Activated naive CD8-positive, alpha-beta T cell treated with anti-CD3 and anti-CD28 coated beads, Interleukin-2, amount 50 U/mL, for 24 hours (primary cell): ENCODE measurements around the gene TAF10.
A peak's percentile ranks its signal among the peaks of the same experiment; 100 is the strongest.

ENCODE experiments used
- ATAC-seq: fragments of 150-1000 bp; cut with Tn5 transposase; one replicate; pipeline ENCODE4 v1.10.0; 2021
- DNase-seq: peaks from one replicate; pipeline ENCODE4 v3.0.0; 2021
- H3K27ac Mint-ChIP-seq: one replicate; pipeline ENCODE4 v1.8.0; 2021; ENCODE audit warnings: mild to moderate bottlenecking, mixed read lengths
- H3K27me3 Mint-ChIP-seq: one replicate; pipeline ENCODE4 v1.8.0; 2021; ENCODE audit warnings: mixed read lengths
- H3K36me3 Mint-ChIP-seq: one replicate; pipeline ENCODE4 v1.8.0; 2021; ENCODE audit warnings: low read depth, mixed read lengths
- H3K4me1 Mint-ChIP-seq: one replicate; pipeline ENCODE4 v1.8.0; 2021; ENCODE audit warnings: mixed read lengths
- H3K4me3 Mint-ChIP-seq: one replicate; pipeline ENCODE4 v1.8.0; 2021; ENCODE audit warnings: mild to moderate bottlenecking, moderate library complexity, mixed read lengths
- H3K9me3 Mint-ChIP-seq: one replicate; pipeline ENCODE4 v1.8.0; 2021; ENCODE audit warnings: mixed read lengths

The TAF10 gene

DNA sequence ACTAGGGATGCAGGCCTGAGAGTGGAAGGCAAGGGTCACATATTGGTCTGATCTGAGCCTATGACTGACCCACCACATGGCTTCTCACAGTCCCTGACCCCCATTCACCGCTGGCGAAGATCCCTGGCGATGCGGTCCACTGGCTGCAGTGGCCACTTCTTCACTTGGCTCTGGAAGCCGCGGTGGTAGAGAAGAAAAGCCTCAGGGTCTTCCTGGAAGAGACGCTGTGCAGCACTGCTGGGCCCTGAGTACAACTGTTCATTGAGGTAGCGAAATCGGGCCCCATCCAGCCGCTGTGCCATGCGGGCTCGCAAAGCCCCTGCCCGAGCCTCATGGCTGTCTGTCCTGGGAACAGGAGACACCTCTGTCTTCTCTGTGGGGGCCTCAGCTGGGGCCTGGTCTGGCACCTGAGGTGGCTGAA, 11.0 kb downstream of the TAF10 start:
- H3K27ac Mint-ChIP-seq = no peak overlapping the region

DNA sequence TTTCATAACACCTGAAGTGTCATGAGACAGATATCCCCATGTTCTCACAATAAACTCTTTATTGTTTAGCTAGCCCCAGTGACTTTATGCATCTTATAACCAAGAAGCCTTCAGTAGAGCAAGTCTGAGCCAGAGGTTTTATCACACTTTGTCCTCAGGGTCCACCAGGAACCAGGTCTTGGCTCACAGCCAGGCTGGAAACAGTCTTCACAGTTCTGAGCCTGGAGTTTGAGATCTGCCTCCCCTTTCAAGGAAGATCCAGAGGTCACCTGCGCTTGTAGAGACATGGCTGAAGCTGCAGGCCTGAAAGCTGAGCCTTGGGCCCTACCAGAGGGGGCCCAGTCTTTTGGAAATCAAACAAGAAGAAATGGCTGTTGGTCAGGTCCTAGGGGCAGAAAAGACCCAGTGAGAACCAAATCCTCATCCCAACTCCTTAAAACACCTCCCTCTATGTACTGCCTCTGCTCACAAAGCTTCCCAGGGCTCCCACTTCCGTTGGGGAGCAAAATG, 12.1 kb downstream of the TAF10 start:
- Mint-ChIP-seq H3K4me3 (no peak overlapping the region), H3K27me3 (no peaks in the 10 kb centered on the region), H3K36me3 (peaks cover 39% of the 10 kb centered on the region), H3K4me1 (peaks cover 14% of the 10 kb centered on the region), H3K9me3 (no peaks in the 10 kb centered on the region), H3K27ac (no peak overlapping the region)
- ATAC-seq = no peak
- no peak for DNase-seq

More for the DNA sequence above, 11.0 kb downstream of the TAF10 start:
- peaks cover 30% of the 10 kb centered on the region for H3K36me3 Mint-ChIP-seq
- no peak overlapping the region for H3K4me3 Mint-ChIP-seq
- ATAC-seq = no peak
- peaks cover 14% of the 10 kb centered on the region for H3K4me1 Mint-ChIP-seq
- H3K9me3 Mint-ChIP-seq = no peaks in the 10 kb centered on the region
- no peaks in the 10 kb centered on the region for H3K27me3 Mint-ChIP-seq
- no peak for DNase-seq

DNA sequence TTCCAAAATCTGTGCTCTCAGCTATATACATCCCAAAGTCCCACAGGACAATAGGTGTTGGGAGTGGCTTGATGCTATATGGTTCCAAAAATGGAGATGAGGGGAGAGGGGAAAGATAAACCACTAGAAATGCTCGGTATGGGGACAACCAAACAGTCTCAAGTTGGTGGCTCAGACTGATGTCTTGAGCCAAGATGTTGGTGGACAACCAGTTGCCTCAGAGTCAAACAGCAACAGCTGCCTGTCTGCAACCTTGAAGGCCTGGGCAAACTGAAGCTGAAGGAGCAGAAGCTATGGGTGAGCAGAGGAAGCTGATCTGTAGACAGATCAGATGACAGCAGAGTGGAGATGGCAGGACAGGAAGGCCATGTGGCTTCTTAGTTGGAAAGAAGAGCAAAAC, 12.6 kb downstream of the TAF10 start:
- peaks cover 17% of the 10 kb centered on the region for H3K4me1 Mint-ChIP-seq
- DNase-seq (no peak), ATAC-seq (no peak)
- peak overlapping the region; percentile 48 for H3K27ac Mint-ChIP-seq
- H3K27me3 Mint-ChIP-seq = no peaks in the 10 kb centered on the region
- no peak overlapping the region for H3K4me3 Mint-ChIP-seq
- no peaks in the 10 kb centered on the region for H3K9me3 Mint-ChIP-seq
- H3K36me3 Mint-ChIP-seq = peaks cover 43% of the 10 kb centered on the region

DNA sequence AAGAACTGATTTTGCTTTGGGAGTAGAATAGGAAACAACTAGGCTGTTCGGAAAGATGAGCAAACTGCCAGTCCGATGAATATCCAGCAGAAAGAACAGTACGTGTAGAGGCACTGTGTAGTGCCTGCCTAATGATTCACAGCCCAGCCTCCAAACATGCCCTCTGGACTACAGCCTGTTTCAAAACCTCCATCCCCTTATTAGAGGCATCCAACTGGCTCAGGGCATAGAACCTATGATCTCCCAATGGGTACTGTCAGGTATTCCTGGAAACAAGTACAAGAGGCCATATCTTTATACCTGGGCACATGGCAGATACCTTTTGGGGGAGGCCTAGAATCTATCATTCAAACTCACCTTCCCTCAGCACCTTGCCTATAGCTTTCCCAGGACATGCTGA, 13.5 kb downstream of the TAF10 start:
- H3K4me1 Mint-ChIP-seq = peaks cover 21% of the 10 kb centered on the region
- ATAC-seq = no peak
- H3K27ac Mint-ChIP-seq = no peak overlapping the region
- H3K36me3 Mint-ChIP-seq = peaks cover 51% of the 10 kb centered on the region
- no peaks in the 10 kb centered on the region for H3K9me3 Mint-ChIP-seq
- H3K27me3 Mint-ChIP-seq = no peaks in the 10 kb centered on the region
- no peak overlapping the region for H3K4me3 Mint-ChIP-seq
- no peak for DNase-seq

DNA sequence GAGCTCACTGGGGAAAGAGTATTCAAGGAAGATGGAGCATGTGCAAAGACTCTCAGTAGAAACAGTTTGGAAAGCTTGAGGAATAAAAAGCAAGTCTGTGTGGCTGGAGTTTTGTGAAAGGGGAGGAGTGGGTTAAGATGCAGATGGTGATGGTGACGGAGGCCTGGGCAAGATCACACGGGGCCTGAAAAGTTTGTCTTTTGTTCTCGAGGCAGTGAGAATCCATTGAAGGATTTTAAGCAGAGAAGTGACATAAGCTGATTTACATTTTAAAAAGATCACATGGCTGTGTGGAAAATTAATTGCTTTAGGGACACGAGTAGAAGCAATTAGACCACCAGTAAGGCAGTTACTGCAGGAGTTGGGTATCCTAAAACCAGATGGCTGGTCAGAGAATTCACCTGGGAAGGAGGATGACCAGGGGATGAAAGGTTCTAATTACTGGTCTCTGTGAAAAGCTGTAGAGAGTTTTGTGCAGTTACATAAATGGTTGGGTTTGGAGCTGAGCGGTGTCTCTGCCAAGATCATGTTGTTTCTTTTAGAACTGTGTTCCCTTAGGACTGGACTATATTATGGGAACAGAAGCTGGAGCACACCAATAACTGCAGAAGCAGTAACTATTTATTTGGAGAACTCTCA, 15.7 kb downstream of the TAF10 start:
- Mint-ChIP-seq H3K9me3 (no peaks in the 10 kb centered on the region), H3K4me3 (no peak overlapping the region), H3K27ac (no peak overlapping the region), H3K4me1 (peaks cover 13% of the 10 kb centered on the region), H3K36me3 (peaks cover 61% of the 10 kb centered on the region), H3K27me3 (no peaks in the 10 kb centered on the region)
- ATAC-seq (no peak), DNase-seq (no peak)

DNA sequence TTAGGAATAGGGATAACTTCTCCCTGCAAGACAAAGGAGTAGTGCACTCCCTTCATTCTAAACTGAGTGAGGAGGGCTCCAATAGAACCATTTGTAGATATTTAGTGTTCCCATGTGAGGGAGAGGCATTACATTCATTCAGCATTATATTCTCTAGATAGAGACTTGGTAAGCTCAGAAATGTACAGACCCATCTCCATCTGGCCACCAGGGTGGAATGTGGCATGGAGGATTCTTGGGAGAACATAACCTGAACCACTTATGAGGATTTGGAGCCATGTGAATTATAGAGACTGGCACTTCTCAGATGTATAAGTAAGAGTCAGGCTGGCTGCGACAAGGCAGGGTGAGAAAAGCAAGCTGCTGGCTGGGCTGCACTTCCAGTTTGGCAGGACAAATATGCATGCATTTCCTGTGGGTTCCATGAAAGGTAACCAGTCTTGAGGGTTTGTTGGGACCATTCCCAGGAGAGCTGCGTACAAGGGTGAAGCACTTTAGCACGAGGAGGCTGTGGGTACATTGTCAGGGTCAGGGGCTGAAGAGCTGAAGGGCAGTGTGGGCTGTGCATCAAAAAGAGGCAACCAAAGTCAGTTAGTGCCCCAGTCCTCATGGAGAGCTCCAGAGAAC, 17.8 kb downstream of the TAF10 start:
- no peak overlapping the region for H3K4me3 Mint-ChIP-seq
- no peak overlapping the region for H3K27ac Mint-ChIP-seq
- no peaks in the 10 kb centered on the region for H3K27me3 Mint-ChIP-seq
- no peaks in the 10 kb centered on the region for H3K9me3 Mint-ChIP-seq
- no peak for ATAC-seq
- H3K36me3 Mint-ChIP-seq = peaks cover 60% of the 10 kb centered on the region
- DNase-seq = no peak
- peaks cover 11% of the 10 kb centered on the region for H3K4me1 Mint-ChIP-seq

DNA sequence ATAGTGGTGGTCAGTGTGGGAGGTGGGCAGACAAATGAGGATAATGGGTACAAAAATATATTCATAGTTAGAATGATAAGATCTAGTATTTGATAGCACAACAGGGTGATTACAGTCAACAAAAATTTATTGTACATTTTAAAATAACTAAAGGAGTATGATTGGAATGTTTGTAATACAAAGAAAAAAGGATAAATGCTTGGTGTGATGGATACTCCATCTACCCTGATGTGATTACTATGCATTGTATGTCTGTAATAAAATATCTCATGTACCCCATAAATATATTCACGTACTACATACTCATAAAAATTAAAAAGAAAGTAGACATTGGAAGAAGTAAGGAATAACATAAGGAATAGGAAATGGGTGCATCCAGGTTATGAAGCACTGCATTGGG, 24.0 kb downstream of the TAF10 start:
- DNase-seq = no peak
- peaks cover 21% of the 10 kb centered on the region for H3K9me3 Mint-ChIP-seq
- no peaks in the 10 kb centered on the region for H3K27me3 Mint-ChIP-seq
- H3K4me1 Mint-ChIP-seq = no peaks in the 10 kb centered on the region
- no peak overlapping the region for H3K27ac Mint-ChIP-seq
- H3K4me3 Mint-ChIP-seq = no peak overlapping the region
- no peak for ATAC-seq
- peaks cover 45% of the 10 kb centered on the region for H3K36me3 Mint-ChIP-seq

DNA sequence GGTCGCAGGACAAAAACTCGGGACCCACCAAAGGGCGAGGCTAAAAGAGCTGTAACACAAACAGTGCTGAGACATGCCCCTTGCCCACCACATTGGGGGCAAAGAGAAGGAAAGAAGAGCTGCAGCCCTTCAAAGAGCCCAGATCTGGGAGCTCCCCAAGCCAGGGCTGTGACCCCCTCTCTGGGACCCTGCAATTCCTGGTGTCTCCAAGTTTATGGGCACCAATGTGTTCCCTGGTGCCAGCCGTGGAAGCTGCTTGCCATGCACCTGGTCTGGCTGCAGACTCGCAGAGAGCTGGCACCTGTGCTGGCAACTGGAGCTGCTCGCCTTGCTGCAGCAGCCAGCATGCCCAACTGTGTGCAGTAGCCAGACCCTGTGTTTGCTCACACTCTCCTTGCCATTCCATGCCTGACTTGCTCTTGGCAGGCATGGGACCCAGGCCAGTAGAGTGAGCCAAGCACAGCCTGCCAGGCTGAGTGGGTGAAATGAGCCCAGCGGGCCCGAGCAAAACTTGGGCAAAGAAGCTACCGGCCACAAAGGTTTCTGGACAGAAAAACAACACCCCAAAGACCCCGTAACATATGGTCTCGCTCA, 24.6 kb downstream of the TAF10 start:
- H3K4me3 Mint-ChIP-seq = no peak overlapping the region
- H3K36me3 Mint-ChIP-seq = peaks cover 47% of the 10 kb centered on the region
- DNase-seq = no peak
- H3K4me1 Mint-ChIP-seq = no peaks in the 10 kb centered on the region
- no peaks in the 10 kb centered on the region for H3K27me3 Mint-ChIP-seq
- H3K27ac Mint-ChIP-seq = no peak overlapping the region
- ATAC-seq = no peak
- H3K9me3 Mint-ChIP-seq = peaks cover 27% of the 10 kb centered on the region

DNA sequence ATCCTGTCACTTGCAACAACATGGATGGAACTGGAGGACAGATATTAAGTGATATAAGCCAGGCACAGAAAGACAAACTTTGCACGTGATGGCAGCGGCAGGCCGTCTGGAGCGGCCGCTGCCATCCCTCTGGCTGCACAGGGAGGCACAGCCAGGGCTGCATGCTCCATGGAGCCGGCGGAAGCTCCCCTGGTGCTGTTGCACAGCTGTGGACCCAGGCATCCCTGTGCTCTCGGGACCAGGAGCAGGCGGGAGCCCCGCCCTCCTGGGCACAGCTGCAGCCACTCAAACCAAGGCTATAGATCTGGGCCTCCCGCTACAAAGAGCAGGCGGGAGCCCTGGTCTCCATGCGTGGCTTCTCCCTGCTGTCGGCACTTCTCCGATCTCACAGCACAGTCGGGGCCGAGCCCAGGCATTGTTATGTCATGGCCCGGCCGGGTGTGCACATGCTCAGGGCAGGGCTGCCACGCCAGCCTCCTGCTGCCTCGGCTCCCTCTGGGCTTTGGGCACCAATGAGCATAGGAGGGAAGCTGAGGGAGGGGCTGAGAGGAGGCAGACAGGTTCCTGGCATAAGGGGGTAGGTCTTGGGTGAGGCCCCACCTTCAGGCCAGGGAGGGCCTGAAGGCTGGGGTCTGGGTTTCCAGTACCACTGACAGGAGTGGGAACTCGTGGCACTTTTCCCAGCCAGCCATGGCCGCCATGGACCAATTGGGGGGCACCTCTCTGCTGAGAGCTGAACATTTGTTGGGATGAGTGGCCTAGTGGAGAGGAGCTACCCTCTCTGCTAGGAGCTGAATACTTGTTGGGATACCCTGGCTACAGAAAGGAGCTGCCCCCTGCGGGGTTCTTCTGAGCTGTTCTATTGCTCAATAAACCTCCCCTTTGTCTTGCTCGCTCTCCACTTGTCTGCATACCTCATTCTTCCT, 25.3 kb downstream of the TAF10 start:
- Mint-ChIP-seq H3K27me3 (no peaks in the 10 kb centered on the region), H3K4me1 (no peaks in the 10 kb centered on the region), H3K4me3 (no peak overlapping the region), H3K9me3 (peaks cover 27% of the 10 kb centered on the region), H3K27ac (no peak overlapping the region), H3K36me3 (peaks cover 48% of the 10 kb centered on the region)
- peak; percentile 20 for ATAC-seq
- no peak for DNase-seq

DNA sequence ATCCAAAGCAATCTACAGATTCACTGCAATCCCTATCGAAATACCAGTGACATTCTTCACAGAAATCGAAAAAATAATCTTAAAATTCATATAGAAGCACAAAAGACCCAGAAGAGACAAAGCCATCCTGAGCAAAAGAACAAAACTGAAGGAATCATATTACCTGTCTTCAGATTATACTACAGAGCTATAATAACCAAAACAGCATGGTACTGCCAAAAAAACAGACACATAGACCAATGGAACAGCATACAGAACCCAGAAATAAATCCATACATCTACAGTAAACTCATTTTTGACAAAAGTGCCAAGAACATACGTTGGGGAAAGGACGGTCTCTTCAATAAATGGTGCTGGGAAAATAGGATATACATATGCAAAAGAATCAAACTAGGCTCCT, 27.5 kb downstream of the TAF10 start:
- no peak overlapping the region for H3K27ac Mint-ChIP-seq
- peaks cover 27% of the 10 kb centered on the region for H3K9me3 Mint-ChIP-seq
- H3K27me3 Mint-ChIP-seq = no peaks in the 10 kb centered on the region
- no peaks in the 10 kb centered on the region for H3K4me1 Mint-ChIP-seq
- H3K4me3 Mint-ChIP-seq = no peak overlapping the region
- ATAC-seq = no peak
- no peak for DNase-seq
- H3K36me3 Mint-ChIP-seq = peaks cover 49% of the 10 kb centered on the region

DNA sequence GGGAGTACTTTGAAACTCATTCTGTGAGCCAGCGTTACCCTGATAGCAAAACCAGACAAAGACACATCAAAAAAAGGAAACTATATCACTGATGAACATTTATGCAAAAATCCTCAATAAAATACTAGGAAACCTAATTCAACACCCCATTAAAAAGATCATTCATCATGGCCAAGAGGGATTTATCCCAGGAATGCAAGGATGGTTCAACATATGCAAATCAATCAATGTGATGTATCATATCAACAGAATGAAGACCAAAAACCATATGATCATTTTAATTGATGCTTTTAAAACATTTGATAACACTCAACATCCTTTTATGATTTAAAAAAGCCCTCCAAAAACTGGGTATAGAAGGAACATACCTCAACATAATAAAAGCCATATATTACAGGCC, 28.4 kb downstream of the TAF10 start:
- no peak for DNase-seq
- H3K4me3 Mint-ChIP-seq = no peak overlapping the region
- no peak overlapping the region for H3K27ac Mint-ChIP-seq
- peaks cover 49% of the 10 kb centered on the region for H3K36me3 Mint-ChIP-seq
- H3K9me3 Mint-ChIP-seq = peaks cover 27% of the 10 kb centered on the region
- no peaks in the 10 kb centered on the region for H3K4me1 Mint-ChIP-seq
- ATAC-seq = no peak
- no peaks in the 10 kb centered on the region for H3K27me3 Mint-ChIP-seq

DNA sequence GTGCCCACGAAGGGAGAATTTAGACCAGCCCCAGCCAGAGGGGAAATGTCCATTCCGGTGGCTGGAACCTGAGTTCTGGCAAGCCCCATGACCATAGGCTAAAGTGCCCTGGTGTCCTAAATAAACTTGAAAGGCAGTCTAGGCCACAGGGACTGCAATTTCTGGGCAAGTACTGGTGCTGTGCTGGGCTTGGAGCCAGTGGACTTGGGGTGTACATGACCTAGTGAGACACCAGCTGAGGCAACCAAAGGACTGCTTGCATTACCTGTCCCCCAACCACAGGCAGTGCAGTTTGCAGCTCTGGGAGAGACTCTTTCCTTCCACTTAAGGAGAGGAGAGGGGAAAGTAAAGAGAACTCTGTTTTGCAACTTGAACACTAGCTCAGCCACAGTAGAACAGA, 32.3 kb downstream of the TAF10 start:
- no peaks in the 10 kb centered on the region for H3K4me1 Mint-ChIP-seq
- DNase-seq (no peak), ATAC-seq (no peak)
- no peak overlapping the region for H3K27ac Mint-ChIP-seq
- H3K27me3 Mint-ChIP-seq = no peaks in the 10 kb centered on the region
- peaks cover 37% of the 10 kb centered on the region for H3K36me3 Mint-ChIP-seq
- H3K9me3 Mint-ChIP-seq = peaks cover 22% of the 10 kb centered on the region
- no peak overlapping the region for H3K4me3 Mint-ChIP-seq

DNA sequence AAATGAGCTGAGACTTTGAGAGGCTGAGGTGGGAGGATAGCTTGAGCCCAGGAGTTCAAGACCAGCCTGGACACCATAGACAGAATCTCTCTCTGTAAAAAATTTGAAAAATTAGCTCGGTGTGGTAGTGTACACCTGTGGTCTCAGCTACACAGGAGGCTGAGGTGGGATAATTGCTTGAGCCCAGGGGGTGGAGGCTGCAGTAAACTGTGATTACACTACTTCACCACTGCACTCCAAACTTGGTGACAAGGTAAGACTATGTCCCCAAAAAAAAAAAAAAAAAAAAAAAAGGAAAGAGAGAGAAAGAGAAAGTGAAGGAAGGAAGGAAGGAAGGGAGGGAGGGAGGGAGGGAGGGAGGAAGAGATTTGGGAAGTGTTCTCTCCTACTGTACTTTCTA, 33.9 kb downstream of the TAF10 start:
- DNase-seq (no peak), ATAC-seq (no peak)
- no peak overlapping the region for H3K27ac Mint-ChIP-seq
- H3K36me3 Mint-ChIP-seq = peaks cover 21% of the 10 kb centered on the region
- no peak overlapping the region for H3K4me3 Mint-ChIP-seq
- H3K4me1 Mint-ChIP-seq = no peaks in the 10 kb centered on the region
- peaks cover 7% of the 10 kb centered on the region for H3K9me3 Mint-ChIP-seq
- no peaks in the 10 kb centered on the region for H3K27me3 Mint-ChIP-seq

DNA sequence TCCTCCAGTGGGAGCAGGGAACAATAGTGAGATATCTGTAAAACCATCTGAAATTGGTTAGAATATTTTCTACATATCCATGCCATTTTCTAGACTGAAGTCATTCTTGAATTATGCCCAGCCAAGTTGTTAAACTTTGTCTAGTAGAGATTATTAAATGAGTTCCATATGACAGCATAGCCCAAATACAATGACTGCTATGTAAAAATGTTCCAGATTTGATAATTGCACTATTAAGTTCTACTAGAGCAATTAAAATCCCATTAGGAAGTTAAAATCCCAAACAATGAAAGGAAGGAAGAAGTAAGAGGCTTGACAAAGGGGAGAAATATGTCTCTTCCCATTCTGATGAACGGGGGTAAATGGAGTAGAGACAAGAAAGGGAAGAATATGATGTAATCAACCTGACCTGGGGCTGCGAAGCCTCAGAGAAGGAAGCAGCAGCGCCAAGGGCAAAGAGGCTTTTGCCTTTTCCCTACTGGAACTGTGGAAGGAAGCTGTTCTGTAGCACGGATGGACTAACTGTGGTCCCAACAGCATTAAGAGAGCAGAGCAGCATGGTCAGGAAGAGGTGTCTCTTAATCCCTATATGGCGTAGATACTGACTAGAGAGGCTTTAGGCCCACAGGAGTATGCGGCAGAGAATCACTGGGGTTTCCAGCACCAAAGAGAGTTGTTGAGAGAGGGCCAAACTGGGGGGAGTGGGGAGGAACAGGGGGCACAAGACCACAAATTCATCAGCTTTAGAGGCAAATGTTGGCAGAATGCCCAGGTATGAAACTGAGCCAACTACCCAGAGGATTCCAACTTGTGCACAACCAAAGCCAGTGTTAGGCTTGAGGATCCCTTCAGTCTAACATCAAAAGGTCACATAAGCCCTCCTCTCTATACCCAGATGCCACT, 35.3 kb downstream of the TAF10 start:
- no peaks in the 10 kb centered on the region for H3K4me1 Mint-ChIP-seq
- H3K4me3 Mint-ChIP-seq = no peak overlapping the region
- no peak for ATAC-seq
- no peak overlapping the region for H3K27ac Mint-ChIP-seq
- no peaks in the 10 kb centered on the region for H3K27me3 Mint-ChIP-seq
- peaks cover 19% of the 10 kb centered on the region for H3K36me3 Mint-ChIP-seq
- no peaks in the 10 kb centered on the region for H3K9me3 Mint-ChIP-seq
- no peak for DNase-seq
